PC-3 (cell line): ENCODE data around the gene KL. TPM values are rescaled to one million over a fixed set of nuclear protein-coding genes. Genes with fewer than 3 reads are reported as not detected.
A peak's percentile ranks its signal among the peaks of the same experiment; 100 is the strongest.

Experiments used
- ATAC-seq: fragments of 200-7000 bp; cut with Tn5 transposase; 2 replicates; pipeline ENCODE4 v1.9.1; 2020; ENCODE audit warnings: mild to moderate bottlenecking, moderate library complexity
- Bru-seq: library from RNA; stranded (reverse); fragments of 400-500 nt; gene quantifications from one replicate; lab custom pipeline; 2021; lab: Mats Ljungman, UMichigan
- BruChase-seq, 2 experiments: library from RNA; stranded (reverse); fragments of 400-500 nt; gene quantifications; one replicate each; lab custom pipeline; 2021; lab: Mats Ljungman, UMichigan
- BruUV-seq: library from RNA; stranded (reverse); fragments of 400-500 nt; replicated peaks from 2 replicates; lab custom pipeline; 2021; lab: Mats Ljungman, UMichigan
- CTCF ChIA-PET: fragments of 300-600 bp; sonication (Branson Sonifier 250); formaldehyde crosslinking; loops from one replicate; lab custom pipeline; 2022; ENCODE audit warnings: antibody characterized with exemption; lab: Charles Lee
- POLR2A ChIA-PET: fragments of 300-600 bp; sonication (Branson Sonifier 250); formaldehyde crosslinking; loops from one replicate; lab custom pipeline; 2022; ENCODE audit warnings: antibody characterized with exemption; ENCODE audit not compliant: unreplicated experiment; lab: Charles Lee
- DNase-seq: peaks from one replicate; pipeline ENCODE4 v3.0.0-alpha.2; 2015
- H2AFZ ChIP-seq: fragments of 300-600 bp; sonication (generic); 2 replicates; pipeline ENCODE4 v1.6.0; 2016; ENCODE audit warnings: antibody characterized with exemption, low read length
- H3F3A ChIP-seq: fragments of 300-600 bp; sonication (generic); one replicate; pipeline ENCODE4 v1.6.0; 2017; ENCODE audit warnings: antibody characterized with exemption, low read length, control low read depth, mild to moderate bottlenecking; ENCODE audit not compliant: unreplicated experiment
- H3K27ac ChIP-seq: fragments of 300-600 bp; sonication (generic); 2 replicates; pipeline ENCODE4 v1.5.1; 2016; ENCODE audit warnings: mild to moderate bottlenecking, low read length
- H3K27me3 ChIP-seq: fragments of 300-600 bp; sonication (generic); 2 replicates; pipeline ENCODE4 v1.6.1; 2016; ENCODE audit warnings: low read length, mixed read lengths
- H3K36me3 ChIP-seq: fragments of 300-600 bp; sonication (generic); 2 replicates; pipeline ENCODE4 v1.6.1; 2016; ENCODE audit warnings: low read depth, mixed run types, low read length, mixed read lengths
- H3K4me1 ChIP-seq: fragments of 300-600 bp; sonication (generic); 2 replicates; pipeline ENCODE4 v1.5.1; 2016; ENCODE audit warnings: low read length; ENCODE audit not compliant: insufficient read depth
- H3K4me2 ChIP-seq: fragments of 300-600 bp; sonication (generic); 2 replicates; pipeline ENCODE4 v1.6.0; 2016; ENCODE audit warnings: low read length
- H3K4me3 ChIP-seq: fragments of 300-600 bp; sonication (generic); 2 replicates; pipeline ENCODE4 v1.5.1; 2016; ENCODE audit warnings: mild to moderate bottlenecking, low read length, mixed read lengths
- H3K79me2 ChIP-seq: fragments of 300-600 bp; sonication (generic); 2 replicates; pipeline ENCODE4 v1.6.1; 2017; ENCODE audit warnings: low read length, mixed read lengths
- H3K9ac ChIP-seq: fragments of 300-600 bp; sonication (generic); 2 replicates; pipeline ENCODE4 v1.6.0; 2016; ENCODE audit warnings: mild to moderate bottlenecking, low read length
- H3K9me2 ChIP-seq: fragments of 300-600 bp; sonication (generic); replicated peaks from 2 replicates; pipeline ENCODE4 v1.6.1; 2016; ENCODE audit warnings: mixed run types, low read length, mixed read lengths
- H3K9me3 ChIP-seq: fragments of 300-600 bp; sonication (generic); 2 replicates; pipeline ENCODE4 v1.6.1; 2016; ENCODE audit warnings: low read length, mixed read lengths
- H4K20me1 ChIP-seq: fragments of 300-600 bp; sonication (generic); 2 replicates; pipeline ENCODE4 v1.6.1; 2016; ENCODE audit warnings: low read length, mixed read lengths
- CTCF ChIP-seq: fragments of 300-600 bp; sonication (generic); conservative IDR thresholded peaks from 2 replicates; pipeline ENCODE4 v1.5.1; 2017; ENCODE audit warnings: antibody characterized with exemption, low read depth, mild to moderate bottlenecking, low read length
- EZH2 ChIP-seq: fragments of 300-600 bp; sonication (generic); IDR thresholded peaks from one replicate; pipeline ENCODE4 v1.6.1; 2017; ENCODE audit warnings: antibody characterized with exemption, mild to moderate bottlenecking, low read length; ENCODE audit not compliant: unreplicated experiment
- EZH2phosphoT487 ChIP-seq: fragments of 300-600 bp; sonication (generic); IDR thresholded peaks from 2 replicates; pipeline ENCODE4 v1.6.1; 2018; ENCODE audit warnings: mild to moderate bottlenecking, antibody characterized with exemption, low read length, borderline replicate concordance
- intact Hi-C: fragments of 100-400 bp; cut with micrococcal nuclease; formaldehyde crosslinking; loops from 2 replicates; pipeline ENCODE4 v1.9.0; 2023
- long read RNA-seq: library from polyadenylated mRNA; unstranded; transcript quantifications from one replicate; pipeline ENCODE4 v2.0.0, GENCODE V29; 2021; ENCODE audit not compliant: unreplicated experiment
- total RNA-seq: library from RNA; depleted of rRNA; stranded (reverse); fragments of >200 nt; gene quantifications from 2 replicates; pipeline ENCODE4 v1.2.3, GENCODE V29; 2014; rRNA removed

Gene KL
- total RNA-seq (0.07 TPM in 1 of 2 replicates, not detected in the other), Bru-seq, nascent RNA (percentile 13 among the genes with signal in this experiment), BruChase-seq, experiment 1, labeled RNA remaining after a 6-hour chase (percentile 15 among the genes with signal in this experiment), BruChase-seq, experiment 2, labeled RNA remaining after a 2-hour chase (not detected)
- long read RNA-seq = 0 reads

DNA sequence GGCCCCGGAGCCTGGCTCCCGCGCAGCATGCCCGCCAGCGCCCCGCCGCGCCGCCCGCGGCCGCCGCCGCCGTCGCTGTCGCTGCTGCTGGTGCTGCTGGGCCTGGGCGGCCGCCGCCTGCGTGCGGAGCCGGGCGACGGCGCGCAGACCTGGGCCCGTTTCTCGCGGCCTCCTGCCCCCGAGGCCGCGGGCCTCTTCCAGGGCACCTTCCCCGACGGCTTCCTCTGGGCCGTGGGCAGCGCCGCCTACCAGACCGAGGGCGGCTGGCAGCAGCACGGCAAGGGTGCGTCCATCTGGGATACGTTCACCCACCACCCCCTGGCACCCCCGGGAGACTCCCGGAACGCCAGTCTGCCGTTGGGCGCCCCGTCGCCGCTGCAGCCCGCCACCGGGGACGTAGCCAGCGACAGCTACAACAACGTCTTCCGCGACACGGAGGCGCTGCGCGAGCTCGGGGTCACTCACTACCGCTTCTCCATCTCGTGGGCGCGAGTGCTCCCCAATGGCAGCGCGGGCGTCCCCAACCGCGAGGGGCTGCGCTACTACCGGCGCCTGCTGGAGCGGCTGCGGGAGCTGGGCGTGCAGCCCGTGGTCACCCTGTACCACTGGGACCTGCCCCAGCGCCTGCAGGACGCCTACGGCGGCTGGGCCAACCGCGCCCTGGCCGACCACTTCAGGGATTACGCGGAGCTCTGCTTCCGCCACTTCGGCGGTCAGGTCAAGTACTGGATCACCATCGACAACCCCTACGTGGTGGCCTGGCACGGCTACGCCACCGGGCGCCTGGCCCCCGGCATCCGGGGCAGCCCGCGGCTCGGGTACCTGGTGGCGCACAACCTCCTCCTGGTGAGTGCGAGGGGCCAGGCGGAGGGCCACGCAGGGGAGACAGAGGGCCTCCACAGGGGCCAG, at the start of gene KL:
Gene KL (plus strand): TSS at position 10 of the 909 bp plus-strand sequence. CDS start 18 bp downstream, at position 28.
- Histone ChIP-seq H3K27ac (no peak within 1 kb of the TSS), H3K9me2 (no peaks in the 10 kb centered on the region), H3F3A (no peaks in the 10 kb centered on the region), H3K9me3 (no peaks in the 10 kb centered on the region), H3K4me2 (peak within 1 kb of the TSS; percentile 57), H3K4me1 (peaks cover 4% of the 10 kb centered on the region; the same call in 1 of the 2 replicates), H3K9ac (no peak within 1 kb of the TSS), H3K79me2 (no peaks in the 10 kb centered on the region), H4K20me1 (no peaks in the 10 kb centered on the region), H3K36me3 (no peaks in the 10 kb centered on the region), H3K4me3 (peak within 1 kb of the TSS; percentile 47), H3K27me3 (no peaks in the 10 kb centered on the region), H2AFZ (peak within 1 kb of the TSS; percentile 55; the same call in 1 of the 2 replicates)
- intact Hi-C loops = no loop called here
- CTCF ChIA-PET = no interaction called here
- ATAC-seq = peak; percentile 60
- DNase-seq = no peak
- TF ChIP-seq EZH2 (no peak), EZH2phosphoT487 (no peak), CTCF (no peak)
- no TSS peak for BruUV-seq
- POLR2A ChIA-PET = no interaction called here

- H3K9ac ChIP-seq = no peak overlapping the region
- DNase-seq (no peak), ATAC-seq (no peak)
- BruUV-seq = no TSS peak
- no peak overlapping the region for H3K4me2 ChIP-seq
- TF ChIP-seq EZH2phosphoT487 = no peak
- no peak for TF ChIP-seq CTCF
- no peak for TF ChIP-seq EZH2
- H3K4me1 ChIP-seq = no peaks in the 10 kb centered on the region
- no peaks in the 10 kb centered on the region for H3K79me2 ChIP-seq
- intact Hi-C loops = no loop called here
- H3F3A ChIP-seq = no peaks in the 10 kb centered on the region
- CTCF ChIA-PET = no interaction called here
- no peak overlapping the region for H2AFZ ChIP-seq
- no peak overlapping the region for H3K4me3 ChIP-seq
- no peaks in the 10 kb centered on the region for H4K20me1 ChIP-seq
- H3K27me3 ChIP-seq = no peaks in the 10 kb centered on the region
- H3K27ac ChIP-seq = no peak overlapping the region
- H3K9me3 ChIP-seq = no peaks in the 10 kb centered on the region
- POLR2A ChIA-PET = no interaction called here
- H3K36me3 ChIP-seq = no peaks in the 10 kb centered on the region
- H3K9me2 ChIP-seq = no peaks in the 10 kb centered on the region
These were observed 48.5 kb upstream of the KL start for GRCh38 chr13:32967584-32968182.
